ENCODE measurements around the gene RTF1. TPM values are rescaled to one million over a fixed set of nuclear protein-coding genes. Genes with fewer than 3 reads are reported as not detected.
"Not testable (repeated sequence)": the region's sequence is repeated elsewhere in the genome, so short reads cannot be mapped to it uniquely, and the experiment has no call there.

RTF1 gene
- total RNA-seq, 1 experiment from 2014 or later: 49.5 TPM

- Histone ChIP-seq H3K9ac (ENCODE audit: extremely low read depth, insufficient read length, low read length) (no peak overlapping the region), H2BK20ac (ENCODE audit: low read depth, low read length, poor library complexity, severe bottlenecking) (no peak overlapping the region), H3K18ac (ENCODE audit: insufficient read length, low read depth, low read length) (no peak overlapping the region), H4K20me1 (ENCODE audit: control insufficient read depth, insufficient read depth, insufficient read length) (no peaks in the 10 kb centered on the region), H3T11ph (ENCODE audit: low read length) (no peak overlapping the region), H2BK120ac (ENCODE audit: low read depth, low read length, poor library complexity, severe bottlenecking) (no peak overlapping the region), H3K4ac (ENCODE audit: low read depth, low read length) (no peak overlapping the region), H2BK15ac (ENCODE audit: low read depth, low read length) (no peak overlapping the region), H2AFZ (ENCODE audit: low read length) (no peak overlapping the region), H3K56ac (ENCODE audit: insufficient read length, low read depth, low read length) (no peak overlapping the region), H3K14ac (ENCODE audit: insufficient read depth, low read length) (no peak overlapping the region), H2BK12ac (ENCODE audit: insufficient read length, low read depth, low read length) (no peak overlapping the region), H4K8ac (replicated peaks; ENCODE audit: insufficient read length, low read depth, low read length) (no peak overlapping the region), H3K4me1 (ENCODE audit: insufficient read depth, low read length) (no peaks in the 10 kb centered on the region), H3K79me1 (ENCODE audit: insufficient read depth, low read depth, low read length, poor library complexity, severe bottlenecking) (no peaks in the 10 kb centered on the region), H4K91ac (ENCODE audit: insufficient read length, low read depth, low read length) (no peak overlapping the region), H3K4me2 (ENCODE audit: insufficient read depth, insufficient read length, low read length) (no peak overlapping the region), H3K9me3 (ENCODE audit: control insufficient read depth, low read depth, low read length) (no peaks in the 10 kb centered on the region), H3K23me2 (ENCODE audit: insufficient read length, low read depth, low read length, poor library complexity, severe bottlenecking) (no peaks in the 10 kb centered on the region), H4K5ac (ENCODE audit: insufficient read length, low read depth, low read length) (no peak overlapping the region), H3K23ac (ENCODE audit: insufficient read length, low read depth, low read length) (no peak overlapping the region), H3K27me3 (ENCODE audit: insufficient read depth, low read length) (no peaks in the 10 kb centered on the region), H3K27ac (ENCODE audit: insufficient read length, low read depth, low read length) (no peak overlapping the region), H2AK5ac (ENCODE audit: insufficient read length, low read length) (no peak overlapping the region), H3K79me2 (ENCODE audit: insufficient read depth, low read length) (no peaks in the 10 kb centered on the region), H2BK5ac (ENCODE audit: insufficient read length, low read length) (no peak overlapping the region)
- Mint-ChIP-seq H3K27ac (peak overlapping the region in 1 of 3 experiments; percentile 44; a peak in 1 of 7 replicates), H3K9me3 (peaks cover 6 to 12% of the 10 kb centered on the region in 2 experiments), H3K4me1 (no peaks in the 10 kb centered on the region), H3K27me3 (ENCODE audit: low read depth) (peaks cover 1% of the 10 kb centered on the region; the same call in 1 of the 2 replicates), H3K4me3 (no peak overlapping the region), H3K36me3 (ENCODE audit: insufficient read depth in 1 of 3, low read depth in 3 of 3) (peaks cover 63 to 78% (median 73%) of the 10 kb centered on the region in 3 experiments)
- DNase-seq: no peak
- TF ChIP-seq CTCF (conservative IDR thresholded peaks at IDR 0.05): no peak
- WGBS (ENCODE audit: extremely low coverage, insufficient read length, low lambda C conversion rate): no CpG with 5 or more reads among the region's 4 CpGs
These were observed 38.9 kb upstream of the RTF1 start for GRCh38 chr15:41377978-41378377.

DNA sequence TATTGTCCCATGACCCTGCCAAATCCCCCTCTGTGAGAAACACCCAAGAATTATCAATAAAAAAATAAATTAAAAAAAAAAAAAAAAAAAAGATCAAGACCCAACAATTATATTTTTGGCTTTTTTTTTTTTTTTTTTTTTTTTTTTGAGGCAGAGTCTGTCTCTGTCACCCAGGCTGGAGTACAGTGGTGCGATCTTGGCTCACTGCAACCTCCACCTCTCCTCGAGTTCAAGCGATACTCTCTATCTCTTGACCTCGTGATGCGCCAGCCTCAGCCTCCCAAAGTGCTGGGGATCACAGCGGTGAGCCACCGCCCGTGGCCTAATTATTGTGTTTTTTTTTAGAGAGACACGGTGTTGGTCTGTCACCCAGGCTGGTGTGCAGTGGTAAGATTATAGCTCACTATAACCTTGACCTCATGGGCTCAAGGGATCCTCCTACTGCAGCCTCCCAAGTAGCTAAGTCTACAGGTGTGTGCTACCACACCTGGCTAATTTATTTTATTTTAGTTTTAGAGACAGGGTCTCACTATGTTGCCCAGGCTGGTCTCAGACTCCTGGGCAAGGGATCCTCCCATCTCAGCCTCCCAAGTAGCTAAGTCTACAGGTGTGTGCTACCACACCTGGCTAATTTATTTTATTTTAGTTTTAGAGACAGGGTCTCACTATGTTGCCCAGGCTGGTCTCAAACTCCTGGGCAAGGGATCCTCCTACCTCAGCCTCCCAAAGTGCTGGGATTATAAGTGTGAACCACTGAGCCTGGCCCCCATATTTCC, 32.7 kb upstream of the RTF1 start:
- not testable (repeated sequence) for H3K9ac ChIP-seq (ENCODE audit: extremely low read depth, insufficient read length, low read length); H4K8ac ChIP-seq (replicated peaks; ENCODE audit: insufficient read length, low read depth, low read length); H2BK12ac ChIP-seq (ENCODE audit: insufficient read length, low read depth, low read length); DNase-seq; H3K4me1 ChIP-seq (ENCODE audit: insufficient read depth, low read length); H3K79me2 ChIP-seq (ENCODE audit: insufficient read depth, low read length); H2BK15ac ChIP-seq (ENCODE audit: low read depth, low read length); H3K4me2 ChIP-seq (ENCODE audit: insufficient read depth, insufficient read length, low read length); H3K14ac ChIP-seq (ENCODE audit: insufficient read depth, low read length); H3K56ac ChIP-seq (ENCODE audit: insufficient read length, low read depth, low read length); H3T11ph ChIP-seq (ENCODE audit: low read length); H3K27ac ChIP-seq (ENCODE audit: insufficient read length, low read depth, low read length); H3K4me3 Mint-ChIP-seq; H2AFZ ChIP-seq (ENCODE audit: low read length); H3K4me1 Mint-ChIP-seq; H3K23me2 ChIP-seq (ENCODE audit: insufficient read length, low read depth, low read length, poor library complexity, severe bottlenecking); H3K27me3 Mint-ChIP-seq (ENCODE audit: low read depth); H2BK120ac ChIP-seq (ENCODE audit: low read depth, low read length, poor library complexity, severe bottlenecking); H2BK5ac ChIP-seq (ENCODE audit: insufficient read length, low read length); H3K23ac ChIP-seq (ENCODE audit: insufficient read length, low read depth, low read length); H3K4ac ChIP-seq (ENCODE audit: low read depth, low read length); H4K5ac ChIP-seq (ENCODE audit: insufficient read length, low read depth, low read length); H3K79me1 ChIP-seq (ENCODE audit: insufficient read depth, low read depth, low read length, poor library complexity, severe bottlenecking); H3K27ac Mint-ChIP-seq; H2BK20ac ChIP-seq (ENCODE audit: low read depth, low read length, poor library complexity, severe bottlenecking); H4K91ac ChIP-seq (ENCODE audit: insufficient read length, low read depth, low read length); H3K27me3 ChIP-seq (ENCODE audit: insufficient read depth, low read length); H2AK5ac ChIP-seq (ENCODE audit: insufficient read length, low read length); H3K18ac ChIP-seq (ENCODE audit: insufficient read length, low read depth, low read length); H3K9me3 ChIP-seq (ENCODE audit: control insufficient read depth, low read depth, low read length); H4K20me1 ChIP-seq (ENCODE audit: control insufficient read depth, insufficient read depth, insufficient read length)
- WGBS (ENCODE audit: extremely low coverage, insufficient read length, low lambda C conversion rate): no CpG with 5 or more reads among the region's 9 CpGs
- Mint-ChIP-seq H3K9me3 (peaks cover 6 to 12% of the 10 kb centered on the region in 2 experiments), H3K36me3 (ENCODE audit: insufficient read depth in 1 of 3, low read depth in 3 of 3) (peaks cover 25 to 35% (median 29%) of the 10 kb centered on the region in 3 experiments)
